HG03103 (cell line): Measurements from ENCODE around the gene SERBP1.
"Not testable (repeated sequence)": the region's sequence is repeated elsewhere in the genome, so short reads cannot be mapped to it uniquely, and the experiment has no call there.

Source experiments
- ATAC-seq: cut with Tn5 transposase; IDR thresholded peaks from one replicate; pipeline ENCODE4 v1.9.1; 2021; ENCODE audit warnings: low read depth; ENCODE audit not compliant: unreplicated experiment

Gene SERBP1

GRCh38 chr1:67441183-67441582 is 11.0 kb upstream of the SERBP1 start:
- no peak for ATAC-seq

- no peak for ATAC-seq
These were observed 10.1 kb upstream of the SERBP1 start for GRCh38 chr1:67440339-67440738.

- no peak for ATAC-seq
These were observed 9.3 kb upstream of the SERBP1 start for GRCh38 chr1:67439277-67440029.

GRCh38 chr1:67437961-67438360 is 7.8 kb upstream of the SERBP1 start:
- ATAC-seq = no peak

- ATAC-seq = no peak
These were observed 6.4 kb upstream of the SERBP1 start for GRCh38 chr1:67436511-67437055.

- no peak for ATAC-seq
These were observed 4.3 kb upstream of the SERBP1 start for GRCh38 chr1:67434491-67434890.

GRCh38 chr1:67433837-67434236 is 3.6 kb upstream of the SERBP1 start:
- ATAC-seq = no peak

GRCh38 chr1:67432745-67433144 is 2.5 kb upstream of the SERBP1 start:
- no peak for ATAC-seq

- ATAC-seq = no peak
These were observed 1.8 kb upstream of the SERBP1 start for GRCh38 chr1:67431869-67432578.

- ATAC-seq = no peak
These were observed 1.1 kb upstream of the SERBP1 start for GRCh38 chr1:67431156-67431765.

- ATAC-seq = peak; percentile 1
These were observed 459 bp downstream of the SERBP1 start for GRCh38 chr1:67429528-67430357.

- no peak for ATAC-seq
These were observed 1.1 kb downstream of the SERBP1 start for GRCh38 chr1:67429011-67429527.

- no peak for ATAC-seq
These were observed 2.3 kb downstream of the SERBP1 start for GRCh38 chr1:67427947-67428346.

GRCh38 chr1:67427465-67427864 is 2.7 kb downstream of the SERBP1 start:
- no peak for ATAC-seq

- ATAC-seq = no peak
These were observed 9.2 kb downstream of the SERBP1 start for GRCh38 chr1:67420835-67421492.

- no peak for ATAC-seq
These were observed 11.2 kb downstream of the SERBP1 start for GRCh38 chr1:67418839-67419586.

GRCh38 chr1:67417733-67418132 is 12.5 kb downstream of the SERBP1 start:
- ATAC-seq = not testable (repeated sequence)

GRCh38 chr1:67415041-67415440 is 15.2 kb downstream of the SERBP1 start:
- no peak for ATAC-seq

- no peak for ATAC-seq
These were observed 15.6 kb downstream of the SERBP1 start for GRCh38 chr1:67414574-67414973.
